WI38 (cell line): ENCODE data around the gene ZNF771.

Experiments used
- H3K4me3 ChIP-seq: 2 replicates; pipeline ENCODE4 v1.5.1; 2011; ENCODE audit warnings: low read depth, mild to moderate bottlenecking, control low read depth, low read length
- TF ChIP-seq, protein P1 (sequence below): IDR thresholded peaks from 2 replicates; pipeline ENCODE4 v1.5.1; 2012; ENCODE audit warnings: low read depth, mild to moderate bottlenecking, control low read depth, low read length

ZNF771 gene

DNA sequence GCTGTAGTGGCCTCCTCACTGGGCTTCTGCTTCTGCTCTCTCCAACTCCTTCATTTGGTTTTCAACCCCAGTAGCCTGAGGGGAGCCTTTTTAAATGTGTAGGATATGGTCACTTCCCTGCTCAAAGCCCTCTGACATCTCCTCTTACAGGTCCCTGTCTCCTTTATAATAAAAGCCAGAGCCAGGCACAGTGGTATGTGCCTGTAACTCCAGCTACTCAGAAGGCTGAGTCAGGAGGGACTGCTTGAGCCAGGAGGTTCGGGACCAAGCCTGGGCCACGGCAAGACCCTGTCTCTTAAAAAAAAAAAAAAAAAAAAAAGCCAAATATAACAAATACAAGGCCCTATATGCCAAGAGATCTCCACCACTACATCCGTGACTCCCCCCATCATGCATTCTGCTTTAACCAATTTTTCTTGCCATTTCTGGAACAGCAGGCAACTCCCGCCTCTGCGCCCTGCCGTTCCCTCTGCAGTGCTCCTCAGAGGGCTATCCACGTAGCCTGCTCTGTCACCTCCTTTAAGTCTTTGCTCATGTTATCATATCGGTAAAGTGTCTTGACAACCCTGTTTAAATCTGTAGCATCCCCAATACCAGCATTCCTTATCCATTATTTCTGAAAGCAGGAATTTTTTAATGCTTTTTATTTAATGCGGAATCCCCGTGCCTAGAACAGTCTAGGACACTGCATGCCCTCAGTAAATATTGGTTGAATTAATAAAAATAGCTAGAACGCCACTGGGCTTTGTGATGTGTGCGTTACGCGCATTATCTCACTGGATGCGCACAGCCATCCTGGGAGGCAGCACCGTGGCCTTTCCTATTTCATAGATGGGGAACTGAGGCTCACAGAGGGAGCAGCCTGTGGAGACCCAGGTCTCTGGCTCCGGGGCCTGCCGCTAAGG lies 9.5 kb downstream of the ZNF771 start:
- TF ChIP-seq, protein P1, sequence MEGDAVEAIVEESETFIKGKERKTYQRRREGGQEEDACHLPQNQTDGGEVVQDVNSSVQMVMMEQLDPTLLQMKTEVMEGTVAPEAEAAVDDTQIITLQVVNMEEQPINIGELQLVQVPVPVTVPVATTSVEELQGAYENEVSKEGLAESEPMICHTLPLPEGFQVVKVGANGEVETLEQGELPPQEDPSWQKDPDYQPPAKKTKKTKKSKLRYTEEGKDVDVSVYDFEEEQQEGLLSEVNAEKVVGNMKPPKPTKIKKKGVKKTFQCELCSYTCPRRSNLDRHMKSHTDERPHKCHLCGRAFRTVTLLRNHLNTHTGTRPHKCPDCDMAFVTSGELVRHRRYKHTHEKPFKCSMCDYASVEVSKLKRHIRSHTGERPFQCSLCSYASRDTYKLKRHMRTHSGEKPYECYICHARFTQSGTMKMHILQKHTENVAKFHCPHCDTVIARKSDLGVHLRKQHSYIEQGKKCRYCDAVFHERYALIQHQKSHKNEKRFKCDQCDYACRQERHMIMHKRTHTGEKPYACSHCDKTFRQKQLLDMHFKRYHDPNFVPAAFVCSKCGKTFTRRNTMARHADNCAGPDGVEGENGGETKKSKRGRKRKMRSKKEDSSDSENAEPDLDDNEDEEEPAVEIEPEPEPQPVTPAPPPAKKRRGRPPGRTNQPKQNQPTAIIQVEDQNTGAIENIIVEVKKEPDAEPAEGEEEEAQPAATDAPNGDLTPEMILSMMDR = no peak
- peak overlapping the region; percentile 58 for H3K4me3 ChIP-seq

DNA sequence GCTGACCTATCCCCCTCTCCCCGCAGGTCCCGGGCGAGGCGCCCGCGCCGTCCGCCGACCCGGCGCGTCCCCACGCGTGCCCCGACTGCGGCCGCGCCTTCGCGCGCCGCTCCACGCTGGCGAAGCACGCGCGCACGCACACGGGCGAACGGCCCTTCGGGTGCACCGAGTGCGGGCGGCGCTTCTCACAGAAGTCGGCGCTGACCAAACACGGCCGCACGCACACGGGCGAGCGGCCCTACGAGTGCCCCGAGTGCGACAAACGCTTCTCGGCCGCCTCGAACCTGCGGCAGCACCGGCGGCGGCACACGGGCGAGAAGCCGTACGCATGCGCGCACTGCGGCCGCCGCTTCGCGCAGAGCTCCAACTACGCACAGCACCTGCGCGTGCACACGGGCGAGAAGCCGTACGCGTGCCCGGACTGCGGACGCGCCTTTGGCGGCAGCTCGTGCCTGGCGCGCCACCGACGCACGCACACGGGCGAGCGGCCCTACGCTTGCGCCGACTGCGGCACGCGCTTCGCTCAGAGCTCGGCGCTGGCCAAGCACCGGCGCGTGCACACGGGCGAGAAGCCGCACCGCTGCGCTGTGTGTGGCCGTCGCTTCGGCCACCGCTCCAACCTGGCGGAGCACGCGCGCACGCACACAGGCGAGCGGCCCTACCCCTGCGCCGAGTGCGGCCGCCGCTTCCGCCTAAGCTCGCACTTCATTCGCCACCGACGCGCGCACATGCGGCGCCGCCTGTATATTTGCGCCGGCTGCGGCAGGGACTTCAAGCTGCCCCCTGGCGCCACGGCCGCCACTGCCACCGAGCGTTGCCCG lies 10.3 kb downstream of the ZNF771 start:
- peak overlapping the region; percentile 58 for H3K4me3 ChIP-seq
- TF ChIP-seq, protein P1 = no peak

DNA sequence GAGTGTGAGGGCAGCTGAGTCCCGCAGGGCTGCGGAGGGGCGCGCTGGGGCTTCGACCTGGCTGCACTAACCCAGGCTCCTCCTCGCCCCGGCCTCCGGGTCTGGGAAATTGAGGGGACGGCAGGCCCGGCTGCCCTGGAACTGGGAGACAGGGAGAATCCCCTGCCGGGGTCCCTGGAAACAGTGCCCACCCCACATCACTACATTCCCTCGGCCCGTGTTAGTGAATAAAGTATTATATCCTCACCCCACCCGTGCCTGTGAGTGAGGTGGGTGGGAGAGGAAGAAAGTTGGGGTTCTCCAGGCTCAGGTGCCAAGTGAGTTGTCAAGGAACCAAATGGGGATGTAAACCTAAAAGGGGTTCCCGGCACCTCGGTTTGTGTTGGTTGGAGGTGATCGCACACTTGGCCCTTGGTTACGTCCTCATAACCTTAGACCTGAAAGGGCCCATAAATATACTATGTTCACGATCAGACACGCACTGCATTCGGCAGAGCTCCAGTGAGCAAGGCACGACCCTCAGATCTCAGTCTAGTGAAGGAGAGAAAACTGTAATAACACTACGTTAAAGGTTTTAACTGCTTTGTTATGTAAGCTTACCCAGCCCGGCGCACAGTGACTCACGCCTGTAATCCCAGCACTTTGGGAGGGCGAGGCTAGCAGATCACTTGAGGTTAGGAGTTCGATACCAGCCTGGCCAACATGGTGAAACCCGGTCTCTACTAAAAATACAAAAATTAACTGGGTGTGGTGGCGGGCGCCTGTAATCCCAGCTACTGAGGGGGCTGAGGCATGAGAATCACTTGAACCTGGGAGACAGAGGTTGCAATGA lies 11.2 kb downstream of the ZNF771 start:
- H3K4me3 ChIP-seq = peak overlapping the region; percentile 58
- TF ChIP-seq, protein P1 = no peak

DNA sequence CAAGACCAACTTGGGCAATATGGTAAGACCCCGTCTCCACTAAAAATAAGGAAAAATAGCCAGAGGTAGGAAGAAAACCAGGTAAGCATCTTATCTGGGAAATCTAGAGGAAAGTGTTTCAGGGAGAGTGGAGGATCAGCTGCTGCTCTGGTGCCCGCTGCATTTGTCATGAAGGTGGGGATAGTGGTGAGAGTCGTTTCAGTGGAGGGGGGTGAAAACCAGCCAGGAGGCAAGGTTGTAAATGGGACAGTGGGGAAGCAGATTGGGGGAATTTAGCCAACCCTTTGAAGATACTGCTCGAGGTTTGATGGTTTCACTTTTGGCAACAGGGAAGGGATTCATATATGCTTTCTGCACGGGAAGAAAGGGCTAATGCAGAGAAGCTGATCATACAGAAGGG lies 13.6 kb downstream of the ZNF771 start:
- TF ChIP-seq, protein P1 = no peak

DNA sequence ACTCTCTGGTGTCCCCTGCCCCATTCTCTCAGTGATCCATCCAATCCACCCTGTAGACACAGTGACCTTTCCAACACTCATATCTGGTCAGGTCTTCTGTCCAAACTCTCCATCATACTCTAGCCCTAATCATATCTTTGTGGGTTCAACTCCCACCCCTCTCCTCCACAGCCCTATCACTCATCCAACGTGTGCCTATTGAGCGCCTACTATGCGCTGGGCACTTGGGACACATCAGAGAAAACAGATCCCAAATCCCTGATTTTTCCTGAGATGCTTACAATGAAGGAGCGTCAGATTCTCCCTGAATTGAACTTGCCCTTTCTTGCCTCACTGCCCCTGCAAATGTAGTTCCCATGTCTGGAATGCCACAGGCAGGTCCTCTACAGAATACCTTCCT lies 20.6 kb downstream of the ZNF771 start:
- no peak overlapping the region for H3K4me3 ChIP-seq
- TF ChIP-seq, protein P1 = no peak

More for the DNA sequence above, 13.6 kb downstream of the ZNF771 start:
- H3K4me3 ChIP-seq = no peak overlapping the region

DNA sequence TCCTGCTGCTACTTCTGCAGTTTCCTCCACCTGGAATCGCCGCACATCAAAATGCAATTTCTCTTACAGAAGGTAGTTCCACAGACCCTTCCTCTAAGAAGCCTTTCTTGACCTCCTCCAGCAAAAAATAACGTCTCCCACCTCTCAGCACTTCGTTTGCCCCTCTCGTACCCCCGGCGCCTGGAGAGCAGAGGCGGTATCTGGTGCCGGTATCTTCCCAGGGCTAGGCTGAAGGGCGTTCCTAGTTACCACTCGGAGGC lies 21.9 kb downstream of the ZNF771 start:
- peak overlapping the region; percentile 79 for H3K4me3 ChIP-seq
- TF ChIP-seq, protein P1 = no peak
